IMR-90 (cell line): ENCODE measurements around the gene PRLR. TPM values are rescaled to one million over a fixed set of nuclear protein-coding genes. Genes with fewer than 3 reads are reported as not detected.

Experiments
- ATAC-seq: fragments of 200-7000 bp; cut with Tn5 transposase; 2 replicates; pipeline ENCODE4 v1.9.1; 2020; ENCODE audit warnings: low read depth, mild to moderate bottlenecking, moderate library complexity
- BruUV-seq: library from RNA; stranded (reverse); fragments of 400-500 nt; replicated peaks from 2 replicates; lab custom pipeline; 2021; lab: Mats Ljungman, UMichigan
- CTCF ChIA-PET: fragments of 300-600 bp; formaldehyde crosslinking; extraction: SDS; loops from one replicate; lab custom pipeline; 2021; ENCODE audit warnings: antibody characterized with exemption; lab: Yijun Ruan, JAX
- POLR2A ChIA-PET: fragments of 300-600 bp; sonication (Branson Sonifier 250); formaldehyde crosslinking; loops from one replicate; lab custom pipeline; 2022; ENCODE audit warnings: antibody characterized with exemption; ENCODE audit not compliant: unreplicated experiment; lab: Charles Lee
- DNase-seq: peaks from one replicate; pipeline ENCODE4 v3.0.0; 2013
- H2AFZ ChIP-seq: replicated peaks from 2 replicates; pipeline ENCODE3; 2013; ENCODE audit warnings: low read length, mild to moderate bottlenecking; ENCODE audit not compliant: poor library complexity
- H2AK5ac ChIP-seq: 2 replicates; pipeline ENCODE4 v1.6.1; 2013; ENCODE audit warnings: low read depth, low read length, inconsistent platforms
- H2AK9ac ChIP-seq: replicated peaks from 2 replicates; pipeline ENCODE3; 2013; ENCODE audit warnings: mild to moderate bottlenecking, low read depth, low read length, moderate library complexity; ENCODE audit not compliant: poor library complexity
- H2BK120ac ChIP-seq: 2 replicates; pipeline ENCODE4 v1.6.1; 2013; ENCODE audit warnings: low read depth, low read length, inconsistent platforms
- H2BK15ac ChIP-seq: 3 replicates; pipeline ENCODE4 v1.6.1; 2013; ENCODE audit warnings: low read depth, low read length, inconsistent platforms
- H2BK20ac ChIP-seq: 2 replicates; pipeline ENCODE4 v1.6.1; 2013; ENCODE audit warnings: low read depth, mild to moderate bottlenecking, inconsistent platforms, low read length, moderate library complexity
- H2BK5ac ChIP-seq: 2 replicates; pipeline ENCODE4 v1.6.1; 2013; ENCODE audit warnings: mild to moderate bottlenecking, low read depth, low read length, inconsistent platforms; ENCODE audit not compliant: poor library complexity, severe bottlenecking
- H3K14ac ChIP-seq: replicated peaks from 2 replicates; pipeline ENCODE4 v1.6.1; 2013; ENCODE audit warnings: low read depth, low read length, inconsistent platforms
- H3K18ac ChIP-seq: 2 replicates; pipeline ENCODE4 v1.6.1; 2013; ENCODE audit warnings: low read depth, low read length, control low read depth
- H3K23ac ChIP-seq: 2 replicates; pipeline ENCODE4 v1.6.1; 2013; ENCODE audit warnings: low read depth, low read length, inconsistent platforms
- H3K27ac ChIP-seq: 2 replicates; pipeline ENCODE4 v1.5.1; 2013; ENCODE audit warnings: mild to moderate bottlenecking, control low read depth, low read length; ENCODE audit not compliant: insufficient read depth
- H3K27me3 ChIP-seq: 2 replicates; pipeline ENCODE4 v1.6.1; 2013; ENCODE audit warnings: low read length; ENCODE audit not compliant: control insufficient read depth, insufficient read depth
- H3K36me3 ChIP-seq: 2 replicates; pipeline ENCODE4 v1.6.1; 2013; ENCODE audit warnings: low read length, mixed read lengths; ENCODE audit not compliant: control insufficient read depth, insufficient read depth
- H3K4ac ChIP-seq: 2 replicates; pipeline ENCODE4 v1.6.1; 2013; ENCODE audit warnings: low read depth, low read length, inconsistent platforms
- H3K4me1 ChIP-seq: 2 replicates; pipeline ENCODE4 v1.6.1; 2013; ENCODE audit warnings: low read length, mixed read lengths; ENCODE audit not compliant: control insufficient read depth, insufficient read depth
- H3K4me2 ChIP-seq: 2 replicates; pipeline ENCODE4 v1.6.1; 2013; ENCODE audit warnings: low read depth, mild to moderate bottlenecking, control low read depth, low read length, moderate library complexity
- H3K4me3 ChIP-seq: 2 replicates; pipeline ENCODE4 v1.5.1; 2013; ENCODE audit warnings: low read depth, mild to moderate bottlenecking, control low read depth, low read length, moderate library complexity; ENCODE audit not compliant: insufficient read depth
- H3K56ac ChIP-seq: 2 replicates; pipeline ENCODE4 v1.6.1; 2013; ENCODE audit warnings: low read length, inconsistent platforms; ENCODE audit not compliant: insufficient read depth; ENCODE audit errors: extremely low read depth
- H3K79me1 ChIP-seq, 2 experiments: 2 replicates each; pipeline ENCODE4 v1.6.1; 2013; ENCODE audit warnings: low read length in 2 of 2, inconsistent platforms in 1 of 2, low read depth in 1 of 2
- H3K9ac ChIP-seq: 2 replicates; pipeline ENCODE4 v1.6.1; 2013; ENCODE audit warnings: low read depth, low read length, control low read depth
- H3K9me1 ChIP-seq: 2 replicates; pipeline ENCODE4 v1.6.1; 2013; ENCODE audit warnings: low read length, inconsistent platforms; ENCODE audit not compliant: insufficient read depth
- H3K9me3 ChIP-seq: 2 replicates; pipeline ENCODE4 v1.6.1; 2013; ENCODE audit warnings: low read length; ENCODE audit not compliant: control insufficient read depth, insufficient read depth
- H4K20me1 ChIP-seq: 2 replicates; pipeline ENCODE4 v1.6.1; 2013; ENCODE audit warnings: low read length, inconsistent platforms; ENCODE audit not compliant: insufficient read depth
- H4K5ac ChIP-seq: 2 replicates; pipeline ENCODE4 v1.6.1; 2013; ENCODE audit warnings: mild to moderate bottlenecking, low read depth, low read length, control low read depth
- H4K8ac ChIP-seq, 2 experiments: 2 replicates each; pipeline ENCODE4 v1.6.1; 2013; ENCODE audit warnings: low read depth in 2 of 2, low read length in 2 of 2, control low read depth in 1 of 2, inconsistent platforms in 1 of 2
- H4K91ac ChIP-seq: 2 replicates; pipeline ENCODE4 v1.6.1; 2013; ENCODE audit warnings: low read depth, low read length, inconsistent platforms; ENCODE audit not compliant: insufficient read depth
- BHLHE40 ChIP-seq: fragments of 150-350 bp; IDR thresholded peaks from 2 replicates; pipeline ENCODE4 v1.6.1; 2016; ENCODE audit warnings: mild to moderate bottlenecking, low read depth, low read length
- CEBPB ChIP-seq: IDR thresholded peaks from 2 replicates; pipeline ENCODE4 v1.6.1; 2012; ENCODE audit warnings: low read depth, low read length, improper control_type of control experiment
- CHD1 ChIP-seq: IDR thresholded peaks from 2 replicates; pipeline ENCODE4 v1.6.1; 2012; ENCODE audit warnings: low read depth, low read length, improper control_type of control experiment
- FOS ChIP-seq: fragments of 150-350 bp; IDR thresholded peaks from 2 replicates; pipeline ENCODE4 v1.6.1; 2016; ENCODE audit warnings: low read depth, low read length
- MAFK ChIP-seq: IDR thresholded peaks from 2 replicates; pipeline ENCODE4 v1.6.1; 2012; ENCODE audit warnings: low read depth, low read length, improper control_type of control experiment
- MAZ ChIP-seq: IDR thresholded peaks from 2 replicates; pipeline ENCODE4 v1.6.1; 2012; ENCODE audit warnings: low read depth, mild to moderate bottlenecking, low read length, improper control_type of control experiment, moderate library complexity, borderline replicate concordance
- MXI1 ChIP-seq: IDR thresholded peaks from 2 replicates; pipeline ENCODE4 v1.6.1; 2012; ENCODE audit warnings: low read depth, mild to moderate bottlenecking, low read length, moderate library complexity, borderline replicate concordance
- NFE2L2 ChIP-seq: fragments of 150-350 bp; IDR thresholded peaks from 2 replicates; pipeline ENCODE4 v1.6.1; 2016; ENCODE audit warnings: low read depth, mild to moderate bottlenecking, low read length
- POLR2A ChIP-seq: IDR thresholded peaks from 2 replicates; pipeline ENCODE4 v1.6.1; 2012; ENCODE audit warnings: mild to moderate bottlenecking, low read depth, low read length
- RAD21 ChIP-seq: IDR thresholded peaks from 2 replicates; pipeline ENCODE4 v1.6.1; 2012; ENCODE audit warnings: low read length, improper control_type of control experiment
- RCOR1 ChIP-seq: IDR thresholded peaks from 2 replicates; pipeline ENCODE4 v1.6.1; 2012; ENCODE audit warnings: mild to moderate bottlenecking, low read length, improper control_type of control experiment; ENCODE audit not compliant: insufficient replicate concordance
- RFX5 ChIP-seq: IDR thresholded peaks from 2 replicates; pipeline ENCODE4 v1.8.0; 2012; ENCODE audit warnings: low read depth, mild to moderate bottlenecking, low read length, moderate library complexity
- SMC3 ChIP-seq: fragments of 150-350 bp; IDR thresholded peaks from 2 replicates; pipeline ENCODE4 v1.6.1; 2016; ENCODE audit warnings: low read depth, mild to moderate bottlenecking, antibody characterized with exemption, low read length, moderate library complexity
- WGBS, 2 experiments: methylation state at CpG; one replicate each; pipeline versions ENCODE4 v1.1.5 to v1.1.7; 2013; ENCODE audit warnings: missing lambda C conversion rate in 2 of 2; ENCODE audit not compliant: insufficient read length in 1 of 2; ENCODE audit errors: extremely low coverage in 2 of 2; 5-methylcytosine and 5-hydroxymethylcytosine counted together
- dilution Hi-C: fragments of 300-500 bp; cut with HindIII; formaldehyde crosslinking; loops from one replicate; pipeline ENCODE4 v1.14.3; 2018; ENCODE audit warnings: low sequenced_read_pairs; ENCODE audit not compliant: unreplicated experiment
- in situ Hi-C: fragments of 300-500 bp; cut with MboI; formaldehyde crosslinking; loops from 3 replicates; pipeline ENCODE4 v1.14.3; 2019; ENCODE audit warnings: low sequenced_read_pairs, inconsistent platforms, mixed read lengths
- intact Hi-C: fragments of 100-400 bp; cut with micrococcal nuclease; formaldehyde crosslinking; loops from 2 replicates; pipeline ENCODE4 v1.10.0; 2022
- polyA plus RNA-seq, 3 experiments: library from polyadenylated mRNA; depleted of rRNA; stranded (reverse); fragments of >200 nt; gene quantifications; 2 replicates each; pipeline ENCODE4 v1.2.3, GENCODE V29; 2012; ENCODE audit warnings: low replicate concordance in 1 of 3
- total RNA-seq: library from RNA; depleted of rRNA; stranded (reverse); fragments of >200 nt; gene quantifications from 2 replicates; pipeline ENCODE4 v1.2.3, GENCODE V29; 2012
- TF ChIP-seq, protein P1 (sequence below): fragments of 150-350 bp; IDR thresholded peaks from 2 replicates; pipeline ENCODE4 v1.6.1; 2016; ENCODE audit warnings: low read depth, mild to moderate bottlenecking, low read length, moderate library complexity, borderline replicate concordance
- TF ChIP-seq, protein P2 (sequence below): conservative IDR thresholded peaks from 2 replicates; pipeline ENCODE4 v1.5.1; 2012; ENCODE audit warnings: mild to moderate bottlenecking, low read depth, low read length, improper control_type of control experiment

Gene PRLR
- total and polyA plus RNA-seq, 2 of the 4 experiments (the other 2 are of a cell fraction) = 0.24 to 0.54 TPM

DNA sequence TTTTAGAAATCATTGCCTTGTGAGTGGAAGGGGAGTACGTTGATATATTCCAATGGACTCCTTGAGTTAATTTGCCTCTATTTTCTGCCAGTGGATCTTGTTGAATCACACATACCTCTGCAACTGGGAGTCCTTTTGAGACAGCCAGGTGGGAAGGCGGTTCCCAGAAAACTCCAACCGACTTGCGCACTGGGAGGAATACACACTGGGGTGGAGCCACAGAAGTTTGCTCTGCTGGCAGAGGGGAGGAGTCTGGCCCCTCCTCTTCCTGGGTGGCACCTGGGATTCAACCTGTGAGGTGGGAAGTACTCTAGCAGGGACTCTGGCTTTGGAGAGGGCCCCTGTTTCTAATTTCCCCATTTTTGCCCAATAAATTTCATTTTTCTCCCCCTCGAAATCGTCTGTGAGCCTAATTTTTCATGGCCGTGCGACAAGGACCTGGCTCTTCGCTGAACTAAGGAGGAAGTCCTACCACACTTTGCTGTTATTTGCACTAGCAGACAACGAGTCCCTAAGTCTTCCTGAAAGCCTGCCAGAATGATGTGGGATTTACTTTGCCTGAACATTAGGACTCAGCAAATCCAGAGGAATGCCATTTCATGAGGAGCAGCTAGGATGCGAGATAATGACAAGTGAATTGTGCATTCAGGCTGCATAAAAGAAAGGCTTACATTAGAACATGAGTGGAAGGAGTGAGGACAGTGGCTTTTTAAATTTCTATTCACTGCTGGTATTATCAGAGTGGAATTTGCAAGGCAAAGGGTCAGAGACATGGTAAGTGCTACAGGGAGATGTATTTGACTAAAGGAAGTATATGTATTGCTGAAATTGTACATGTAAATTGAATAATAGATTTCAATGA, 67.2 kb downstream of the PRLR start:
- WGBS, 2 experiments = 0% methylated on average over 1 of the region's 11 CpGs; no CpG with 5 or more reads in 1 of the 2 experiments
- H3K14ac ChIP-seq = no peak overlapping the region
- TF ChIP-seq MAZ (no peak), FOS (no peak), CHD1 (no peak), RFX5 (no peak), RCOR1 (no peak), CEBPB (no peak), SMC3 (no peak), NFE2L2 (no peak), MXI1 (no peak), RAD21 (no peak), BHLHE40 (no peak), POLR2A (no peak), MAFK (no peak)
- TF ChIP-seq, protein P1, sequence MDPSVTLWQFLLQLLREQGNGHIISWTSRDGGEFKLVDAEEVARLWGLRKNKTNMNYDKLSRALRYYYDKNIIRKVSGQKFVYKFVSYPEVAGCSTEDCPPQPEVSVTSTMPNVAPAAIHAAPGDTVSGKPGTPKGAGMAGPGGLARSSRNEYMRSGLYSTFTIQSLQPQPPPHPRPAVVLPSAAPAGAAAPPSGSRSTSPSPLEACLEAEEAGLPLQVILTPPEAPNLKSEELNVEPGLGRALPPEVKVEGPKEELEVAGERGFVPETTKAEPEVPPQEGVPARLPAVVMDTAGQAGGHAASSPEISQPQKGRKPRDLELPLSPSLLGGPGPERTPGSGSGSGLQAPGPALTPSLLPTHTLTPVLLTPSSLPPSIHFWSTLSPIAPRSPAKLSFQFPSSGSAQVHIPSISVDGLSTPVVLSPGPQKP = no peak
- TF ChIP-seq, protein P2, sequence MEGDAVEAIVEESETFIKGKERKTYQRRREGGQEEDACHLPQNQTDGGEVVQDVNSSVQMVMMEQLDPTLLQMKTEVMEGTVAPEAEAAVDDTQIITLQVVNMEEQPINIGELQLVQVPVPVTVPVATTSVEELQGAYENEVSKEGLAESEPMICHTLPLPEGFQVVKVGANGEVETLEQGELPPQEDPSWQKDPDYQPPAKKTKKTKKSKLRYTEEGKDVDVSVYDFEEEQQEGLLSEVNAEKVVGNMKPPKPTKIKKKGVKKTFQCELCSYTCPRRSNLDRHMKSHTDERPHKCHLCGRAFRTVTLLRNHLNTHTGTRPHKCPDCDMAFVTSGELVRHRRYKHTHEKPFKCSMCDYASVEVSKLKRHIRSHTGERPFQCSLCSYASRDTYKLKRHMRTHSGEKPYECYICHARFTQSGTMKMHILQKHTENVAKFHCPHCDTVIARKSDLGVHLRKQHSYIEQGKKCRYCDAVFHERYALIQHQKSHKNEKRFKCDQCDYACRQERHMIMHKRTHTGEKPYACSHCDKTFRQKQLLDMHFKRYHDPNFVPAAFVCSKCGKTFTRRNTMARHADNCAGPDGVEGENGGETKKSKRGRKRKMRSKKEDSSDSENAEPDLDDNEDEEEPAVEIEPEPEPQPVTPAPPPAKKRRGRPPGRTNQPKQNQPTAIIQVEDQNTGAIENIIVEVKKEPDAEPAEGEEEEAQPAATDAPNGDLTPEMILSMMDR = no peak

More for the DNA sequence above, 67.2 kb downstream of the PRLR start:
- no peak overlapping the region for H2BK120ac ChIP-seq
- H2AK9ac ChIP-seq = no peak overlapping the region
- H4K91ac ChIP-seq = no peak overlapping the region
- H2AK5ac ChIP-seq = no peak overlapping the region
- H3K9me1 ChIP-seq = no peaks in the 10 kb centered on the region
- no peaks in the 10 kb centered on the region for H4K20me1 ChIP-seq
- no peaks in the 10 kb centered on the region for H3K4me1 ChIP-seq
- no peak overlapping the region for H3K4me2 ChIP-seq
- H4K5ac ChIP-seq = no peak overlapping the region
- H3K23ac ChIP-seq = no peak overlapping the region
- DNase-seq = no peak
- no peak overlapping the region for H3K27ac ChIP-seq
- intact Hi-C loops = no loop called here
- H3K36me3 ChIP-seq = no peaks in the 10 kb centered on the region
- H3K18ac ChIP-seq = no peak overlapping the region
- no peak overlapping the region for H3K4ac ChIP-seq
- dilution Hi-C loops = no loop called here
- H2BK15ac ChIP-seq = no peak overlapping the region
- BruUV-seq = no TSS peak
- no peaks in the 10 kb centered on the region for H3K9me3 ChIP-seq
- no peak for ATAC-seq
- in situ Hi-C loops = no loop called here
- H3K56ac ChIP-seq = no peak overlapping the region
- H3K27me3 ChIP-seq = peaks cover 12% of the 10 kb centered on the region
- H3K9ac ChIP-seq = no peak overlapping the region
- H2BK20ac ChIP-seq = no peak overlapping the region
- ChIA-PET POLR2A (no interaction called here), CTCF (no interaction called here)
- no peak overlapping the region for H2AFZ ChIP-seq
- H3K4me3 ChIP-seq = no peak overlapping the region
- no peaks in the 10 kb centered on the region for H3K79me1 ChIP-seq
- H4K8ac ChIP-seq = no peak overlapping the region
- no peak overlapping the region for H2BK5ac ChIP-seq
